Stimulated activated CD8-positive, alpha-beta memory T cell treated with anti-CD3 and anti-CD28 coated beads, Interleukin-7, amount 100 ng/mL, for 4 hours (primary cell): ENCODE data around the gene PRPF6.
A peak's percentile ranks its signal among the peaks of the same experiment; 100 is the strongest.

ENCODE experiments used
- DNase-seq, 2 donors: peaks; one replicate each; pipeline ENCODE4 v3.0.0-alpha.2; 2020; ENCODE audit warnings: low read depth in 2 of 2

Gene PRPF6

DNA sequence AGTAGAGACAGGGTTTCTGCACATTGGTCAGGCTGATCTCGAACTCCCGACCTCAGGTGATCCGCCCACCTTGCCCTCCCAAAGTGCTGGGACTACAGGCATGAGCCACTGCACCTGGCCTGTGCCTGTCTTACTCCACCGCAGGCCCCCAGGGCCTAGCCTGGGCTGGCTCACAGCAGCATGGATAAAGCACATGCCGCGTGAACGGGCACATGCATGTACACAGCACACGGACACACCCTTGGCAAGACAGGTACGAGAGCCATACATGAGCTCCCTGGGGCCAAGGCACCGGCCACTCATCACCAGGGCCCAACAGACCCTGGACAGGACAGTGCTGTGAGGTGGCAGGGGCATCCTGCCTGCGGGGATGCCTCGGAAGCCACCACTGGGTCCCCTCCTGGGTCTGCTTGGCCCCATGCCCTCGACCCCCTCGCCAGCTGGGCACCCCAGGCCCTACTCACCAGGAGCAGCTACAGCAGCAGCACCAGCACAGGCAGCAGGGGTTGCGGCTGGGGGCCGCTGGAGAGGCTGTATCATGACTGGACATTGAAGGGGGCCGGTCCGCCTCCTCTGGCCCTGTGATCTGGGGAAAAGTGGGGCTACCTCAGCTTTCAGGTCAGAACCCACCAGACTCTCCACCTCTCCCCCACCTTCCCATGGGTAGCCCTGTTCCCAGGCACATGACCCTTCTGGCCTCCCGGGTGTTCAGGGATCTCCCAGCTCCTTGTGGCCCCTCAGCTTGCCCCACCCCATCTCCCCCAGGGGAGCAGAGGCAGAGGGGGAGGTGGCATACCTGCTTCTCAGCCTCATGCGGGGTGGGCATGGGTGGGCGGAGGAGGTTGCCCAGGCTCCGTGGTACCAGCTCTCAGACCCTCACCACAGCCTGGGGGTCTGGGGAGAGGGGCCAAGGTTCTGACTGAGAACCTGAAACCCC lies 95.4 kb downstream of the PRPF6 start:
- no peak for DNase-seq

DNA sequence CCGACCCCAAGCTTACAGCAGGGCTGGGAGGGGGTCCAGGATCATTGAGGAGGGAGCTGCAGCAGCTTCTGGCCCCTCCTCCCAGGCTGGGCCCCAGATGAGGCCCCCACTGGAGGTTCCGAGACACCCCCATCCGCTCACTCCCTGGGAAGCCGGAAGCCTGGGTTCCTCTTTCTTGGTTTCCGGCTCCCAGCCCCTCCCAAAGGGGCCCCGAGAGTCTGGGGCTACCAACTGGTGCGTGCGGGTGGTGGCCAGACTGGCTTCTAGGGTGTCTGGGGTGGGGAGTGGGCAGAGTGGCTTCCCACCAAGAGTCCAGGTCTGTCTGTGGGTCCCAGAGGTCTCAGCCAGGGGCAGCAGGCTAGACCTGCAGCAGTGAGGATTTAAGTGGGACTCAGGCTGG lies 96.2 kb downstream of the PRPF6 start:
- no peak for DNase-seq

DNA sequence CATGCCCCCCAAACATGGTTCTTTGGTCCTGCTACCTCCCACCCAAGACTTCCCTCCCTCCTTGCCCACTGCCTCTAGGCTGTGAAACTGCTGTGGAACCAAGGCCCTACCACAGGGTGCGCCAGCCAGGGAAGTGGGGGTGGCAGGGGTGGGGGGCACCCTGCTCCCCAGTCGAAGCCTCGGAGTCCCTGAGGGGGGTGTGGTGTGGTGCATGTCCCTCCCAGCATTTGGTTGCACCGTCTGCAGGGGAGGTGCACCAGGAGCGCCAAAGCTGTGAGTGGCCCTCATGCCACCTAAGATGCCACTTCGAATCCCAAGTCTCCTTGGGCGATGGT lies 96.6 kb downstream of the PRPF6 start:
- no peak for DNase-seq

DNA sequence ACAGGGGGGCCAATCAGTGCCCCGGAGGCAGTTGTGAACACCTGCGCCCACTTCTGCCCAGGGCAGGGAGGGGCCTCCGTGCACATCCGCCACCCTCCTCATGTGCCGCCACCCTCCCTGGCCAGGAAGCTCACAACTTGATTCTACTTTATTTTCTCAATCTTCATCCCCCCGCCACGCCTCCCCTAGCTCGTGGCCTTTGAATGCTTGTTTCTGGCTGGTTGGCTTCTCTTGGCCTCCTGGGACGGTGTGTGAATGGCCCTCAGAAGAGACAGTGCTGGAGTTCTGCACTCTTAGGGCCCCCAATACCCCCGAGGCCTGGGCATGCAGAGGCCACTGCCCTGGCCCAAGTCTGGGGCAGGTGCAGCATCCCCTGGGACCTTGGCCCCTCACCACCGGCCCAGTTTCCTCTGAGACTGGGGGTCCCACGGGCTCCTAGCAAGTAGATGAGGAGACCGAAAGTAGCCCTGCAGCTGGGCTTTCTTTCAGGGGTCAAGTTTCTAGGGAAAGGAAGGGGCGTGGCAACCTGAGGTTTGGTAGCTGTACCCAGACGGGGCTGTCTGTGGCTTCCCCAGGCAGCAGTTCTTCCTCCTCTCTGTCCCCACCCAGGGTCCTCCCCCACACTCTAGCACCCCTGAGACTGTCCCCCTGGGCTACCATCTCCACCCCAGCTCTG lies 97.1 kb downstream of the PRPF6 start:
- peak; percentile 28 to 46 for DNase-seq

DNA sequence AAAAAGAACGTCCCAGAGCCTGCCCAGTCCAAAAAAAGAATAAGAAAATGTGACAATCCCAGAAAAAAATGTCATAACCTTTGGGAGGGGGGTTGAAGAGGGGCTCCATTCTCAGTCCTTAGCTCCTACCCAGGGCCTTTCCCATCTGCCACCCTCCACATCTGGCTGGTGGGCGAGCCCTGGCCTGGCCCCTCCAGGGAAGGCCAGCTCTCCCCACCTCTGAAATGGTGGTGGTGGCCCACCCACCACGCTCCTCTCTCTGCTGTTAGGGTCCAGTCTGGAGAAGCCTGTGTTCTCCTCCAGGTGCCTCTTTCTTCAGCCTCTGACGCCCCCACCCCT lies 98.0 kb downstream of the PRPF6 start:
- no peak for DNase-seq

DNA sequence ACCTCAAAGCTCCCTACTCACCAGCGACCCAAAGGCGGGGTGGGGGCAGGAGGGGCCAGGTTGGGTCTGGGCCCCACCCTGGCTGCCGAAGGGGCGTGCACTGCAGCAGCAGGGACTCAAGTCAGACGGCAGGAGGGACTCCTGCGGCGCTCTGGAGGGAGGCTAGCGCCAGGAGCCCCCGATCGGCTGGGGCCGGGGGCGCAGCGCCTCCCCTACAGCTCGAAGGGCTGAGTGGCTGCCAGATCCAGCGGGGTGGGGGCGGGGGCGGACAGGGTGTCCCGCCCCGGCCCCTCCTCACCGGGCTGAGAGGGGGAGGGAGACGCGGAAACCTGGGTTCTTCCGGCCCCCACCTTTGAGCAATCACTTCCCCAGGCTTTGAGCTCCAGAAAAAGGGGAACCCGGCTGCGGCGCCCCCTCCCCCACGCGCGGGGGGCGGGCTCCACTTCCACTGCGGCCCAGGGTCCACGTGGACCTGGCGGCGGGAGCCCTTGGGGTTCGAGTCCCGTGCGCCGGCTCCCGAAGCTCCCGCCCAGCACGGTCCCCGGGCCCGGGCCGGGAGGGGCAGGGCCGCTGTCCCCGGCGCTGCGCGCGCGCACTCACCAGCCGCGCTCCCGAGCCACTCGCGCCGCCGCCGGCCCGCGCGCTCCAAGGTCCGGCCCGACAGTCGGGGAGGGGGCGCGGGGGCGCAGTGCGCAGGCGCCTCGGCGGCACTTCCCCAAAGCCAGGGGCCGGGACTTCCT lies 98.5 kb downstream of the PRPF6 start, which contains the start of gene RGS19:
TSS of gene RGS19 (minus strand) at position 246 of the 740 bp plus-strand sequence. CDS start 2,632 bp downstream, outside the sequence.
- DNase-seq: peak; percentile 41 to 68

DNA sequence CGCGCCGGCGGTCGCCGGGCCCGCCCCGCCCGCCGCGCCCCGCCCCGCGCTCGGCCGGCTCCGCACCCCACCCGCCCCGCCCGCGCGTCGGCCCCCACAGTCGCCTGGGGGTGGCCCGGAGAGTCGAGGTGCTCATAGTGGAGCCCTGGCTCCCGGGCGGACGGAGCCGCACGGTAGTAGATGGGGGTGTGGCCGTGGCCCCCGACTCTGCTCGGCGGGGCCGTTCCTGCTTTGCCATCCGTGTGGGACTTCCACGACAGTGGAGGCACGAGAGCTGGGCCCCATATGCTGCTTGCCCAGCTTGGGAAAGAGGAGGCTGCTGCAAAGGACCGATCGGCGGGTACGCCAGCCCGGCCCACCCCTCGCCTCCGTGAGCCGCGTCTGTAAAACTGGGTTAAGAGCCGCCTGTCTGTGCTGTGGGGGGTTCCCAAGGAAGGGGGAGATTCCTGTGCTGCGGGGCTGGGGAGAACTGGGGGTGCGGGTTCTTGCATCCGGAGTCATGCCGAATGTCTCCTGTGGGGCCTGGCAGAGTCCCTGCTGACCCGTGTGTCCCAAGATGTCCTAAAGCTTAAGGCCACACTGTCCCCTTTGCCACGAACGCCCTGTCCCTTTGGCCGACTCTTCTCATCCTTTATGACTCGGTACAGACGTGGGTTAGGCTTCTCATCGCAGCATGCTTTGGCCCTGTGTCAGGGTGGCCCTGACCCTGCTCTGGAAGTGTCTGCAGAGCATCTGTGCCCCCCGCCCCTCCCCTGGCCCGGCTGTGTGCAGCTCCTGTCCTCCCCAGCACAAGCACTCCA lies 99.3 kb downstream of the PRPF6 start, which contains the start of gene OPRL1:
TSS of gene OPRL1 (plus strand) at position 70 of the 800 bp plus-strand sequence. CDS start 12,639 bp downstream, outside the sequence.
- DNase-seq: no peak

DNA sequence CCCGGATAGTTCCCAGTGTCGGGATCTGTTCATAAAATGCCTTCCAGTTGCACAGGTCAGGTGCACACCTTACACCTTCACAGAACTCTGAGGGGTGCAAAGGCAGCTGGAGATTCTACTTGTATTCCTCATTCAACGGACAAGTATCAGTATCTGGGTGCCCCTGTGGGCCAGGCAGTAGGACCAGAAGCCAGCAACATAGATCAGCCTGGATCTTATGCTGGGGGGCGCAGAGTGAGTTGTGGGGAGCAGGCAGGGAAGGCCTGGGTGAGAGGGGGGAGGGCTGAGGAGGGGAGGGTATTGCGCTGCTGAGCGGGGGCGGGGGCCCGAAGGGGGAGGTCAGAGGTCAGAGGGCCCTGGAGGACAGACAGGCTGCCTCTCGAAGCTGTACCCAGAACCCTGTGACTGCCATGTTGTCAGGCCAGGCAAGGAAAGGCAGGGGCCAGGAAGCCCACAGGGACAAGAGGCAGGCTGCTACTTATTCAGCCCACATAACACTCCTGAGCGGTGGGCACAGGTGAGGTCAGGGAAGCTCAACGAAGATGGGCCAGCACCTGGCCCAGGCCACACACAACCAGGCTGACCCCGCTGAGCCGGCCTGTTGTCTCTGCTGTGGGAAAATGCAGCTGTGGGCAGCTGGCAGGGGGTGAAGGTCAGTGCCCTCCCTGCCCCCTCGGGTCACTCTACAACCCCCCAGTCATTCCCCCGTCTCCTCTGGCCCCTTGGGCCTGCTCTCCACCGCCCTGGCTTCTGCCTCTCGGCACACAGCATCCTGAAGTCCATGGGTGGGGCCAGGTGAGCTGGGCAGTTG lies 100.1 kb downstream of the PRPF6 start:
- DNase-seq: no peak

DNA sequence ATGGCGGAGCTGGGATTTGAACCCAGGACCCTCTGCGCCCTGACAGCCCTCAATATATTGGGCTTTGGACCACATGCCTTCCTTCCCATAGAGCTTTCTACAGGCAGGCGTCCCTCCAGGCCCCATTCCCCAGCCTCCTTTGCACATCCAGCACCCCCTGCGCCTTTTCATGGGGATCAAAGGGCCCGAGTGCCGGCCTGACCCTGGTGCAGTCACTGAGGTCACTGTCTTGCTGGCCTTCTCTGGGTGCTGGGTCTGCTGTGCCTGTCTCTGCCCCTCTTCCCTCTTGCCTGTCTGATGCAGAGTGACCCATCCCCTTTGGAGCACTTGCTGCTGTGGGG lies 100.7 kb downstream of the PRPF6 start:
- no peak for DNase-seq

DNA sequence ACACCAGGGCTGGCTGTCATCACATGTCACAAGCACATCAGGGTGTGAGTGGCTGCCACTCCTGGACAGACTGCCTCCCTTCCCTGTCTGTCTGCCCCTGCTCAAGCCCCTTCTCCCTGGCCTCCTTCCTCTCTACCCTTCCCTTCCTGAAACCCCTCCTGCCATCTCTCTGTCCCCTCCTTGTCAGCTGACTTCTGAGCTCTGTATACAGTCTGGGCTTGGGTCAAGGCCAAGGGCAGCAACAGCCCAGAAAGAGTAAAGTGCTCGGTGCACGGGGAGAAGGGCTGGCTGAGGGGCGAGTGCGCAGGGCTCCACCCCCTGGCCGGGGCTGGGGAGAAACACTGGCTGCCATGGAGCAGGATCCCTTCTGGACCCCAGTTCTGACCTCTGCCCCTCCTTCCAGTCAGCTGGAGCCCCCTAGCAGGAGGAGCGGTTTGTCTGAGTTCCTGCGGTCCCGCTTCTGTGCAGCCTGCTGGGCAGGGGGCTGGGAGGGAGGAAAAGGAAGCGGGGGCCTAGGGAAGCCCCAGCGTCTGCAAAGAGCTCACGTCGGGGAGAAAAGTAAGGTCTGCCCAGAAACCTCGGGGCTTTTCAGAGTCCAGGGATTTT lies 101.3 kb downstream of the PRPF6 start:
- no peak for DNase-seq
